GM19035 (cell line): Measurements from ENCODE around the gene KCNQ1.

Experiments used
- ATAC-seq: cut with Tn5 transposase; IDR thresholded peaks from one replicate; pipeline ENCODE4 v1.9.1; 2021; ENCODE audit not compliant: unreplicated experiment

Gene KCNQ1

DNA sequence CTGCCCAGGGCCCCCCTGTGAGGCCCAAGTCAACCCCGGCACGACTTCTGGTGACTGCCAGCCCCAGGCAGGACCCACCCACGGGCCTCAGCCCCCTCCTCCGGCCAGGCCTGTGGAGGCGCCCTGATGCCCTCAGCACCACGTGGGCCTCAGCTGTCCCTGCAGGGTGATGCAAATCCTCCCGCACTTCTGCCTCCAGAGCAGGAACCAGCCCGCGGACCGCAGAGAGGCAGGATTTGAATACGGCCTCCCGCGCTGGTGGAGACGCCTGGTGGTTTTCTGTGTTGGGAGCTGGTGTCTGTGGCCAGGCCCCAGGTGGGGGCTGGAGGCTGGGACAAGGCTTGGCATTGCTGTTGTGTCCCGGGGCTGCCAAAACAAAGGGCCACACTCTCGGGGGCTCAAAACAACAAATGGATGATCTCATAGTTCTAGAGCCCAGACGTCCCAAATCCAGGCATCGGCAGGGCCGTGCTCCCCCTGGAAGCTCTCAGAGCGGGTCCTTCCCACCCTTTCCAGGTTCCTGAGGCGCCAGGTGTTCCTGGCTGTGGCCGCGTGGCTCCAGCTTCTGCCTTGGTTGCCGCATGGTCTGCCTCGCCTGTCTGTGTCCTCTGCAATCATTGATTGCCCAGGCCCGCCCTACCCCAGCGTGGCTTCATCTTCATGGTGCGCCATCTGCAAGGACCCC, 19.9 kb upstream of the KCNQ1 start:
- no peak for ATAC-seq

- no peak for ATAC-seq
These were observed 19.3 kb upstream of the KCNQ1 start for GRCh38 chr11:2425506-2425905.

DNA sequence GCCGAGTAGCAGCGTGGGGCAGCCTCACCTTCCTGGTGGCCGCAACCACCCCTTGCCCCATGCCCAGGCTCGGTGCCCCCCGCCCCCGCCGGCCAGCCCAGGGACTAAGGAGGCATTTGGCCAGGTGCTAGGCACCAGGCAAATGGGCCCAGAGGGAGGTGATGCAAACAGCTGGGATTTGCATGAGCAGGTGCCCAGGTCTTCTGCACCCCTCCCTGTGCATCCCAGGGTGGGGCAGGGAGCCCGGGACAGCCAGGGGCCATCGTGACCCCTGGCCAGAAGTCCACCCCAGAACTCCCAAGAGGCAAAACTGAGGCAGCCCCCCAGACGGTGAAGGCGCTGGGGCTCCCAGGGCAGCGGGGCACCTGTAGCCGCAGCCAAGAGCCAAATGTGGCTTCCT, 18.6 kb upstream of the KCNQ1 start:
- no peak for ATAC-seq

- ATAC-seq = no peak
These were observed 17.8 kb upstream of the KCNQ1 start for GRCh38 chr11:2426826-2427521.

DNA sequence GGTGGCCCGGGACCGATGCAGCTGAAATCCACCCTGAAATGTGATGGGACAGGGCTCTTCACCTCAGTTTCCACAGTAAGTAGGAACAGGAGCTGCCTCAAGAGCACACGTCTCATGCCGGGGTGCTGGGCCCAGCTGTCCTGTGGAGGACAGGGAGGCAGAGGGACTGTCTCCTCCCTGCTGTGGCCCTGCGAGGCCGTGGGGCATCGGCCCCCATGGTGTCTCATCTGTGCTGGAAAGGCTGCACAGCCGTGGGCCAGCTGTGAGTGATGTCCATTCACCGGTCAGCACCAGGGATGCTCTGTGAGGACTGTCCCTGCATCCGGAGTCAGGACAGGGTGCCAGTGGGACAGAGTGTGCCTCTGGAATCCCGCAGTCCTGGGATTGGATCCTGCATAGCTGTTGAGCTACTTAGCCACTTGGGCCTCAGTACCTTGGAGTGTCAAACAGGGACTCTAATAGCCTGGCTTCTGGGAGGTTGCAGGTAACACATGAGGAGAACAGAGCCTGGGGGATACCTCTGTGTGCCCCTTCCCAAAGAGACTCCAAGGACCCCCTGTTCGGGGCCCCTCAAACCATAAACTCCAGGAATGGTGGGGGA, 17.0 kb upstream of the KCNQ1 start:
- ATAC-seq = no peak

DNA sequence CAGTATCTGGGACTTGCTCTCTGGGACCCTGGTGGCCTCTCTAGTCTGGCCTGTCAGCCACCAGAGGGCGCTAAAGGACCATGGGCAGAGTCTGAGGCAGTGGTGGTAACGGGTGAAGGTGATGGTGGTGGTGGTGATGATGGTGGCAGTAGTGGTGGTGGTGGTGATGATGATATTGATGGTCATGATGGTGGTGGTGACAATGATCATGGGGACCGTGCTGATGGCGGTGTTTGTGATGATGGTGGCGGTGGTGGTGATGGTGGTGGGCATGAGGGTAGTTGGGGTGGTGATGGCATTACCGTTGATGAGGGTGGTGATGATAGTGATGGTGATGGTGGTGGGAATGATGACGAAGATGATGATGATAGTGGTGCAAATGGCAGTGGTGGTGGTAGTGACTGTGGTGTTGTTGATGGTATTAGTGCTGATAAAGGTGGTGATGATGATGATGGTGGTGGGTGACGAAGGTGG, 16.4 kb upstream of the KCNQ1 start:
- no peak for ATAC-seq

- no peak for ATAC-seq
These were observed 13.4 kb upstream of the KCNQ1 start for GRCh38 chr11:2431395-2431794.

GRCh38 chr11:2432171-2432621, 12.6 kb upstream of the KCNQ1 start:
- no peak for ATAC-seq

GRCh38 chr11:2432628-2433071, 12.2 kb upstream of the KCNQ1 start:
- no peak for ATAC-seq

GRCh38 chr11:2433106-2433925, 11.5 kb upstream of the KCNQ1 start:
- no peak for ATAC-seq

GRCh38 chr11:2434008-2434407, 10.8 kb upstream of the KCNQ1 start:
- no peak for ATAC-seq

DNA sequence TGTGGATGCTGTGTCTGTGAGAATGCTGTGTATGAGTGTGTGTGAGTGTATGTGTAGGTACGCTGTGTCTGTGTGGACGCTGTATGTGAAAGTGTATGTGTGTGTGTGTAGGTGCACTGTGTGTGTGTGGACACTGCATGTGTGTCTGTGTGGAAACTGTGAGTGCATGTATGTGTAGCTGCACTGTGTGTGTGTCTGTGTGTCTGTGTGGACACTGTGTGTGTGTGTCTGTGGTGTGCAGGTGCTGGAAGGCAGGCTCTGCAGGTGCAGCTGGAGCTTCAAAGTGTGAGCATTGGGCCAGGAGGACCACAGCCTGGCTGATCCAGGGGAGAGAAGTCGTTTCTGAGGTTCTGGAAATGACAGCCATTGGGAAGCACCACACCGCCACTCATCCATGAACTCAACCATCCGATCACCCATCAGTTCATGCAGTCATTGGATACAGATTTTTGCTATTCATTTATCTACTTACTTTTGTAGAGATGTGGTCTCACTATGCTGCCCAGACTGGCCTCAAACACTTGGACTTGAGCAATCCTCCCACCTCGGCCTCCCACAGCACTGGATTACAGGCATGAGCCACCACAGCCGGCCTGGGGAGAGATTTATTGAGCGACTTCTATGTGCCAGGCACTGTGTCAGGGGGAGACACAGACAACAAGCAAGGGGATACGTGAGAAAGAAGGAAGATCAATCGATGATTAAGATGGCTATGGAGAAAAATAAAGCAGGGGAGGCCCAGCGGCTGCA, 10.1 kb upstream of the KCNQ1 start:
- no peak for ATAC-seq

- no peak for ATAC-seq
These were observed 9.4 kb upstream of the KCNQ1 start for GRCh38 chr11:2435288-2436012.

DNA sequence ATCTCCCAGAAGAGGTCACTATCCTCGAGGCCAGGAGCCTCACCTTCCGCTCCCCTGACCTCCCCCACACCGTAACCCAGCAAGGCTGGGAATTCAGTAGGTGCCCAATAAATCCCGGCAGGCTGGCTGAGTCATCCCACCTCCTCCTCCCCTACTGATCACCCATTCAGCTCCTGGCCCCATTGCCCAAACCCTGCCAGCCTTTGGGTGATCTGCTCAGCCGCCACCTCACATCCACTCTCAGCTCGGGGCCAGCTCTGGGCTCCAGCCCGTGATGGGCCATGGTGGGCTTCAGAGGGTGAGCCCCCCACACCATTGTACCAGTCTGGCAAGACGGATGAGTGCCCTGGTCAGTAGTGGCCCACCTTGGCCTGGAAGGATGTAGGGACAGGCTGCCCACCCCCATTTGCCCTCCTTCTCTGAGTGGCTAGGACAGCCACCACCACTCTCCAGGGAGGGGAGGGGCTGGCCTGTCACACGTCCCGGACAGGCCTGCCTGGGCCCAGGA, 8.7 kb upstream of the KCNQ1 start:
- no peak for ATAC-seq

GRCh38 chr11:2436521-2437031, 8.2 kb upstream of the KCNQ1 start:
- no peak for ATAC-seq

DNA sequence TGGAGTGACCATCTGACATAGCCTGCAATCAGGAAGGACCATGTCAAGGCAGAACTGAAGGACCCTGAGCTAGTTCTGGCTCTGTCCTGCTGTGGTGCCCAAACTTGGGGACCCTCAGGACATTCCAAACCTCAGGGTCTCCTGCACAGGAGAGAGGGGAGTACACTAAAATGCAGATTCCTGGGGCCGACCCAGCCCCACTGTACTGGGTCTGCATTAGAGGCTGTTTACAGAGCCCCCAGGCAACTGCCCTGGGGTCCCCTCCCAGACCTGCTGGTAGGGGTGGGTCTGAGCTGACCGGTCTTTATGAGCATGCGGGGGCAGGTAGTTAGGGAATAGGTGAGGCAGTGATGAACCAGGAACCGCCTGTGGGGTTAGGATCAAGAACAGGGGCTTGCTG, 7.3 kb upstream of the KCNQ1 start:
- ATAC-seq = no peak

GRCh38 chr11:2439820-2440219, 5.0 kb upstream of the KCNQ1 start:
- ATAC-seq = no peak

GRCh38 chr11:2440646-2441045, 4.2 kb upstream of the KCNQ1 start:
- ATAC-seq = no peak

DNA sequence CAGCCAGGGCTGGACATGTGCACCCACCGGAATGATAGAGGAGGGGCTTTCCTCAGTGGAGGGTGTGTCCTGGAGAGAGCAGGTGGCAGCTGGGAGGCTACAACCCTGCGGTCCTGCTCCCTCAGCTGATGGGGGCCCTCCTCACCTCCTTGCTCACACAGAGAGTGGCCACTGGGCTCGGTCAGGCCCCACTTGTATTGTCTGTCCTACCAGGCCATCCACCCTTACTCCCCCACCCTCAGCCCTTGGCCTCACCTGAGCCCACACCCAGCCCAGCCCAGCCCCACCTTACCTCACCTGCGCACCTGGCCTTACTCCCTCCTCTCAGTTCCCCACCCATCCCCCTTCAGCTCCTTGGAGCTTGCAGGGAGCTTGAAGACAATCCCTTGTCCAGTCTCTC, 3.6 kb upstream of the KCNQ1 start:
- ATAC-seq = no peak
